HepG2 (cell line): Measurements from ENCODE around the gene GOLT1A. TPM values are rescaled to one million over a fixed set of nuclear protein-coding genes. Genes with fewer than 3 reads are reported as not detected.

ENCODE experiments used
- ATAC-seq: fragments of 200-7000 bp; cut with Tn5 transposase; 3 replicates; pipeline ENCODE4 v1.9.1; 2020; ENCODE audit warnings: mild to moderate bottlenecking, moderate library complexity
- BruUV-seq: library from RNA; stranded (reverse); fragments of 400-500 nt; replicated peaks from 2 replicates; lab custom pipeline; 2021; lab: Mats Ljungman, UMichigan
- CTCF ChIA-PET: fragments of 300-600 bp; formaldehyde crosslinking; extraction: SDS; loops from one replicate; lab custom pipeline; 2021; ENCODE audit warnings: low total read pairs, inconsistent platforms, low intra/inter-chr PET ratio; lab: Yijun Ruan, JAX
- POLR2A ChIA-PET: fragments of 350-600 bp; sonication (Branson Sonifier 250); formaldehyde crosslinking; loops from one replicate; lab custom pipeline; 2020; ENCODE audit warnings: antibody characterized with exemption, inconsistent platforms; lab: Yijun Ruan, JAX
- DNase-seq: peaks from one replicate; pipeline ENCODE4 v3.0.0-alpha.2; 2015; ENCODE audit warnings: low spot score
- FAIRE-seq: peaks from 3 replicates; lab custom pipeline; 2011; peaks lifted over from hg19 to GRCh38; lab: Jason Lieb, UNC
- H2AFZ ChIP-seq: one replicate; pipeline ENCODE4 v1.6.1; 2011; ENCODE audit warnings: low read length, inconsistent platforms
- H3K27ac ChIP-seq: fragments of 300-600 bp; 3 replicates; pipeline ENCODE4 v1.8.0; 2011; ENCODE audit warnings: mixed run types, mild to moderate bottlenecking, mixed read lengths, low read length, inconsistent platforms; ENCODE audit not compliant: insufficient read depth; ENCODE audit errors: extremely low read length
- H3K27me3 ChIP-seq, 2 experiments: fragments of 200-600 bp in 1 of 2; 2 replicates in 1 of 2; 3 replicates in 1 of 2; pipeline versions ENCODE4 v1.6.0 to v1.8.0; 2011; ENCODE audit warnings: low read length in 2 of 2, mild to moderate bottlenecking in 2 of 2, moderate library complexity in 2 of 2, inconsistent platforms in 1 of 2; ENCODE audit not compliant: insufficient read depth in 2 of 2, control insufficient read depth in 1 of 2
- H3K36me3 ChIP-seq, 2 experiments: fragments of 200-600 bp in 1 of 2; replicated peaks in 1 of 2; 2 replicates in 1 of 2; 3 replicates in 1 of 2; pipeline versions ENCODE4 v1.5.1 to v1.8.0; 2011; ENCODE audit warnings: low read length in 2 of 2, inconsistent platforms in 1 of 2; ENCODE audit not compliant: insufficient read depth in 2 of 2, control insufficient read depth in 1 of 2
- H3K4me1 ChIP-seq: 2 replicates; pipeline ENCODE4 v1.5.1; 2012; ENCODE audit warnings: low read length, inconsistent platforms; ENCODE audit not compliant: insufficient read depth
- H3K4me2 ChIP-seq: 2 replicates; pipeline ENCODE4 v1.6.0; 2011; ENCODE audit warnings: low read depth, low read length, inconsistent platforms
- H3K4me3 ChIP-seq, 3 experiments: fragments of 200-600 bp in 1 of 3; sonication (generic), shearing (Covaris generic) in 1 of 3; replicated peaks in 1 of 3; 2 replicates each; pipeline ENCODE4 v1.5.1; 2011 to 2016; ENCODE audit warnings: low read length in 3 of 3, inconsistent platforms in 2 of 3, low read depth in 2 of 3, mild to moderate bottlenecking in 2 of 3, control low read depth in 1 of 3, mixed read lengths in 1 of 3; ENCODE audit not compliant: insufficient read depth in 1 of 3
- H3K79me2 ChIP-seq: one replicate; pipeline ENCODE4 v1.6.1; 2011; ENCODE audit warnings: low read length, inconsistent platforms; ENCODE audit not compliant: insufficient read depth
- H3K9ac ChIP-seq: 2 replicates; pipeline ENCODE4 v1.6.0; 2011; ENCODE audit warnings: mild to moderate bottlenecking, low read depth, low read length, inconsistent platforms; ENCODE audit not compliant: insufficient read depth
- H3K9me3 ChIP-seq: 2 replicates; pipeline ENCODE4 v1.5.1; 2012; ENCODE audit warnings: mild to moderate bottlenecking, low read length
- H4K20me1 ChIP-seq: 2 replicates; pipeline ENCODE4 v1.6.0; 2011; ENCODE audit warnings: inconsistent platforms, mild to moderate bottlenecking, low read length, moderate library complexity; ENCODE audit not compliant: insufficient read depth
- BORCS8-MEF2B ChIP-seq: sonication (generic); formaldehyde crosslinking; IDR thresholded peaks from 2 replicates; pipeline ENCODE4 v1.8.0; 2022; ENCODE audit warnings: mild to moderate bottlenecking, missing genetic modification reagents
- HMGA1 ChIP-seq: sonication (generic); formaldehyde crosslinking; conservative IDR thresholded peaks from 2 replicates; pipeline ENCODE4 v1.4.0; 2020; ENCODE audit warnings: missing genetic modification reagents
- KLF15 ChIP-seq: sonication (generic); formaldehyde crosslinking; IDR thresholded peaks from 2 replicates; pipeline ENCODE4 v1.8.1; 2023; ENCODE audit warnings: borderline replicate concordance, mild to moderate bottlenecking, inconsistent platforms, missing genetic modification reagents, mixed read lengths
- SIX1 ChIP-seq: sonication (generic); formaldehyde crosslinking; IDR thresholded peaks from 2 replicates; pipeline ENCODE4 v1.4.0; 2020; ENCODE audit warnings: missing genetic modification reagents, borderline replicate concordance
- SIX4 ChIP-seq: sonication (generic); formaldehyde crosslinking; IDR thresholded peaks from 2 replicates; pipeline ENCODE4 v1.4.0; 2020; ENCODE audit warnings: missing genetic modification reagents
- SUZ12 ChIP-seq: fragments of 150-350 bp; IDR thresholded peaks from 2 replicates; pipeline ENCODE4 v1.6.1; 2014; ENCODE audit warnings: low read depth, low read length
- THAP11 ChIP-seq: IDR thresholded peaks from 2 replicates; pipeline ENCODE4 v1.6.1; 2016; ENCODE audit warnings: missing biosample characterization, missing genetic modification reagents
- THAP8 ChIP-seq: sonication (generic); formaldehyde crosslinking; IDR thresholded peaks from 2 replicates; pipeline ENCODE4 v1.5.1; 2020; ENCODE audit warnings: missing genetic modification reagents, mild to moderate bottlenecking, borderline replicate concordance
- XBP1 ChIP-seq: sonication (generic); formaldehyde crosslinking; IDR thresholded peaks from 2 replicates; pipeline ENCODE4 v1.5.0; 2020; ENCODE audit warnings: missing genetic modification reagents
- ZHX1 ChIP-seq: sonication (generic); formaldehyde crosslinking; IDR thresholded peaks from 2 replicates; pipeline ENCODE4 v1.8.1; 2022; ENCODE audit warnings: low read depth, mild to moderate bottlenecking, missing genetic modification reagents
- ZNF12 ChIP-seq: sonication (generic); formaldehyde crosslinking; IDR thresholded peaks from 2 replicates; pipeline ENCODE4 v1.5.0; 2020; ENCODE audit warnings: missing genetic modification reagents
- ZNF530 ChIP-seq: sonication (generic); formaldehyde crosslinking; IDR thresholded peaks from 2 replicates; pipeline ENCODE4 v1.5.0; 2020; ENCODE audit warnings: low read depth, mild to moderate bottlenecking, missing genetic modification reagents
- ZNF709 ChIP-seq: sonication (generic); formaldehyde crosslinking; IDR thresholded peaks from 2 replicates; pipeline ENCODE4 v1.5.0; 2020; ENCODE audit warnings: mild to moderate bottlenecking, missing genetic modification reagents
- ZNF770 ChIP-seq: sonication (generic); formaldehyde crosslinking; IDR thresholded peaks from 2 replicates; pipeline ENCODE4 v1.5.0; 2020; ENCODE audit warnings: mild to moderate bottlenecking, missing genetic modification reagents
- WGBS: methylation state at CpG from one replicate; pipeline ENCODE4 v1.1.6; 2017; ENCODE audit warnings: low lambda C conversion rate; 5-methylcytosine and 5-hydroxymethylcytosine counted together
- in situ Hi-C: cut with HindIII; loops from 2 replicates; pipeline ENCODE4 v1.10.0; 2017; ENCODE audit warnings: low pct_unique_long_range_greater_than_20kb; ENCODE audit not compliant: extremely low pct_ligation_motif_present
- intact Hi-C: fragments of 100-400 bp; cut with micrococcal nuclease; formaldehyde crosslinking; loops from one replicate; pipeline ENCODE4 v1.10.0; 2022; ENCODE audit not compliant: unreplicated experiment
- polyA plus RNA-seq, 8 experiments: library from polyadenylated mRNA; depleted of rRNA in 3 of 8; stranded (reverse) in 7 of 8; unstranded in 1 of 8; fragments of >200 nt; fragmentation: Illumina TruSeq in 4 of 8; extraction: Trizol in 4 of 8; gene quantifications; 2 replicates each; pipeline versions ENCODE4 v1.2.1 to v1.2.3, GENCODE V29; 2011 to 2016; ENCODE audit warnings: low read depth in 4 of 8, missing spikeins in 1 of 8, mixed read lengths in 1 of 8; ENCODE audit not compliant: insufficient read depth in 1 of 8
- total RNA-seq, 5 experiments: library from RNA; depleted of rRNA; stranded (reverse); fragments of >200 nt; fragmentation: Illumina TruSeq; extraction: Trizol; gene quantifications; 2 replicates each; pipeline ENCODE4 v1.2.3, GENCODE V29; 2016; ENCODE audit warnings: low read depth in 1 of 5
- TF ChIP-seq, protein P1 (sequence below): sonication (generic); formaldehyde crosslinking; IDR thresholded peaks from 2 replicates; pipeline ENCODE4 v1.5.1; 2020; ENCODE audit warnings: mild to moderate bottlenecking, missing genetic modification reagents, moderate library complexity
- TF ChIP-seq, protein P2 (sequence below): sonication (generic); IDR thresholded peaks from 2 replicates; pipeline ENCODE4 v1.6.1; 2016; ENCODE audit warnings: low read depth, borderline replicate concordance

GOLT1A gene
- total and polyA plus RNA-seq, 2 of the 13 experiments (the other 11 are each of a cell fraction or from before 2014, with no cell fraction given): 25.8 to 28.0 TPM

DNA sequence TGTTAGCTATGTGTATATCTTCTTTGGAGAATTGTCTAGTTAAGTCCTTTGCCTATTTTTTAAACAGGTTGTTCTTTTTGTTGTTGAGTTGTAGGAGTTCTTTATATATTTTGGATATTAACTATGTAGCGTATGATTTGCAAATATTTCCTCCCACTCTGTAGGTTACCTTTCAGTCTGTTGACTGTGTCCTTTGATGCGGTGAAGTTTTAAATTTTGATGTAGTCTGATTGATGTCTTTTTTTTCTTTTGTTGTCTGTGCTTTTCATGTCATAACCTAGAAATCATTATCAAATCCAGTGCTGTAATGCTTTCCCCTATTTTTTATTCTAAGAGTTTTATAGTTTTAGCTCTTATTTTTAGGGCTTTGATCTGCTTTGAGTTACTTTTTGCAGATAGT lies 8.8 kb downstream of the GOLT1A start (continued):
- TF ChIP-seq, protein P1, sequence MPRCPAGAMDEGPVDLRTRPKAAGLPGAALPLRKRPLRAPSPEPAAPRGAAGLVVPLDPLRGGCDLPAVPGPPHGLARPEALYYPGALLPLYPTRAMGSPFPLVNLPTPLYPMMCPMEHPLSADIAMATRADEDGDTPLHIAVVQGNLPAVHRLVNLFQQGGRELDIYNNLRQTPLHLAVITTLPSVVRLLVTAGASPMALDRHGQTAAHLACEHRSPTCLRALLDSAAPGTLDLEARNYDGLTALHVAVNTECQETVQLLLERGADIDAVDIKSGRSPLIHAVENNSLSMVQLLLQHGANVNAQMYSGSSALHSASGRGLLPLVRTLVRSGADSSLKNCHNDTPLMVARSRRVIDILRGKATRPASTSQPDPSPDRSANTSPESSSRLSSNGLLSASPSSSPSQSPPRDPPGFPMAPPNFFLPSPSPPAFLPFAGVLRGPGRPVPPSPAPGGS (CRISPR knock-in tag): no peak
- TF ChIP-seq SIX1 (CRISPR knock-in tag): no peak
- TF ChIP-seq ZNF770: no peak
- TF ChIP-seq ZNF530 (CRISPR knock-in tag): no peak
- TF ChIP-seq, protein P2, sequence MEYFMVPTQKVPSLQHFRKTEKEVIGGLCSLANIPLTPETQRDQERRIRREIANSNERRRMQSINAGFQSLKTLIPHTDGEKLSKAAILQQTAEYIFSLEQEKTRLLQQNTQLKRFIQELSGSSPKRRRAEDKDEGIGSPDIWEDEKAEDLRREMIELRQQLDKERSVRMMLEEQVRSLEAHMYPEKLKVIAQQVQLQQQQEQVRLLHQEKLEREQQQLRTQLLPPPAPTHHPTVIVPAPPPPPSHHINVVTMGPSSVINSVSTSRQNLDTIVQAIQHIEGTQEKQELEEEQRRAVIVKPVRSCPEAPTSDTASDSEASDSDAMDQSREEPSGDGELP: no peak

DNA sequence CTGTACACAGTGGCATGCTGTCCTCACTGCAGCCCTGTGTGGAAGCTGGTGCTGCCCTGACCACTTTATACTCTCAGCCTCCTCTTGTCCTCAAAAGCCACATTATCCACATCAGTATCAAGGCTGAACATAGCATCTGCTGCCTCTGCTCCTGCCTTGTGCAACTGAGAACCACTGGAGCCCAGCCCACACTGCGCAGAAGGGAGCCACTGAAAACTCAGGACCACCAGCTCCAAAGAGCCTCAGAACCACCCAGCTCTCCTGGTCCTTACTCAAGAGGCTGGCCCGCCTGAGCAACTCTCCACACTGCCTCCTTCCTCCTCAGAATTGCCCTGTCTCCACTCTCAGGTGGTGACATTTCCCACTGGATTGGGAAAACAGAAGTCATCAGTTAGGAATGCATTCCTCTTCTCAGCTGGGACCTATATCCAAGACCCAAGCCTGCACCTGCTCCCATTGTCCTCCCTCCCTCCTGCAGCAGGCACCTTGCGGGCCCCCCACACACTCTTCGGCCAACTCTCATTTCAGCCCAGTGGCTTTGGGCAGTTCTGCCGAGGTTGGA lies 10.5 kb downstream of the GOLT1A start:
- Histone ChIP-seq H3K79me2 (peaks cover 4% of the 10 kb centered on the region), H3K36me3 (no peaks in the 10 kb centered on the region; a peak in 2 of 5 replicates), H3K4me3 (no peak overlapping the region), H3K4me1 (peaks cover 9% of the 10 kb centered on the region), H3K9ac (no peak overlapping the region), H3K27ac (no peak overlapping the region), H4K20me1 (peaks cover 6% of the 10 kb centered on the region; the same call in 1 of the 2 replicates), H3K27me3 (no peaks in the 10 kb centered on the region), H2AFZ (no peak overlapping the region), H3K4me2 (no peak overlapping the region), H3K9me3 (no peaks in the 10 kb centered on the region)
- no TSS peak for BruUV-seq
- ATAC-seq (no peak), FAIRE-seq (no peak), DNase-seq (no peak)
- 95% methylated on average over 4 of the region's 5 CpGs for WGBS
- in situ Hi-C loops (loop anchor here (10.0 kb wide), 1 partner anchor 338 kb away; the partner anchor contains the start of gene SNRPE), intact Hi-C loops (no loop called here)
- POLR2A ChIA-PET: no interaction called here
- CTCF ChIA-PET: no interaction called here
- TF ChIP-seq THAP8: no peak
- TF ChIP-seq XBP1 (CRISPR knock-in tag): no peak
- no peak for TF ChIP-seq ZHX1 (CRISPR knock-in tag)
- TF ChIP-seq THAP11 (CRISPR knock-in tag): no peak
- no peak for TF ChIP-seq KLF15 (CRISPR knock-in tag)
- no peak for TF ChIP-seq ZNF12
- TF ChIP-seq BORCS8-MEF2B (CRISPR knock-in tag): no peak
- TF ChIP-seq HMGA1 (CRISPR knock-in tag): no peak
- TF ChIP-seq SUZ12: no peak
- TF ChIP-seq ZNF709 (CRISPR knock-in tag): no peak
- TF ChIP-seq SIX4: no peak
